ENCODE data around the gene KLHL13. TPM values are rescaled to one million over a fixed set of nuclear protein-coding genes. Genes with fewer than 3 reads are reported as not detected.

KLHL13 gene
- total and polyA plus RNA-seq, 2 experiments from 2014 or later: 18.5 to 44.9 TPM

DNA sequence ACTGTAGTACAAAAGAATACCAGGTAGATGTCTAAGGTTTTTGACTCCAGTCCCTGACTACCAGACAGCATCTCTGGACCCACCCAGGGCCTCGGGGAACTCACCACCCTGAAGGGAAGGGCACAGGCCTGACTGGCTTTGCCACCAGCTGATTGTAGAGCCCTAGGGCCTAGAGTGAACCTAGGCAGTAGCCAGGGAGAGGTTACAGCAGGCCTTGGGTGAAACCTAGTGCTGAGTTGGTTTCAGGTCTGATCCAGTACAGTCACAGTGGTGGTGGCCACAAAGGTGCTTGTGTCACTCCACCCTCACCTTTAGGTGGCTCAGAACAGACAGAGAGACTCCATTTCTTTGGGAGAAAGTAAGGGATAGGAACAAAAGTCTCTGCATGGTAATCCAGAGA, 244.8 kb downstream of the KLHL13 start:
- Histone ChIP-seq H3K9me3 (ENCODE audit: low read depth) (no peaks in the 10 kb centered on the region), H4K20me1 (ENCODE audit: insufficient read depth, poor library complexity, severe bottlenecking) (no peaks in the 10 kb centered on the region), H3K9me2 (replicated peaks; ENCODE audit: insufficient read depth) (no peaks in the 10 kb centered on the region), H3K4me1 (ENCODE audit: insufficient read depth) (no peaks in the 10 kb centered on the region), H2AFZ (no peak overlapping the region), H3K27ac (no peak overlapping the region), H3K36me3 (replicated peaks; ENCODE audit: insufficient read depth, low read depth) (no peaks in the 10 kb centered on the region), H3K4me2 (no peak overlapping the region), H3K79me2 (no peaks in the 10 kb centered on the region), H3K27me3 (no peaks in the 10 kb centered on the region), H3K4me3 (no peak overlapping the region)
- 92% methylated on average over 1 of the region's 1 CpG for WGBS (ENCODE audit: low lambda C conversion rate, missing lambda C conversion rate)
- TF ChIP-seq EZH2phosphoT487 (IDR thresholded peaks at IDR 0.05; ENCODE audit: low read depth, severe bottlenecking, unreplicated experiment) (no peak), EZH2 (IDR thresholded peaks at IDR 0.05; ENCODE audit: borderline replicate concordance) (no peak)
- TF ChIP-seq, protein P1, sequence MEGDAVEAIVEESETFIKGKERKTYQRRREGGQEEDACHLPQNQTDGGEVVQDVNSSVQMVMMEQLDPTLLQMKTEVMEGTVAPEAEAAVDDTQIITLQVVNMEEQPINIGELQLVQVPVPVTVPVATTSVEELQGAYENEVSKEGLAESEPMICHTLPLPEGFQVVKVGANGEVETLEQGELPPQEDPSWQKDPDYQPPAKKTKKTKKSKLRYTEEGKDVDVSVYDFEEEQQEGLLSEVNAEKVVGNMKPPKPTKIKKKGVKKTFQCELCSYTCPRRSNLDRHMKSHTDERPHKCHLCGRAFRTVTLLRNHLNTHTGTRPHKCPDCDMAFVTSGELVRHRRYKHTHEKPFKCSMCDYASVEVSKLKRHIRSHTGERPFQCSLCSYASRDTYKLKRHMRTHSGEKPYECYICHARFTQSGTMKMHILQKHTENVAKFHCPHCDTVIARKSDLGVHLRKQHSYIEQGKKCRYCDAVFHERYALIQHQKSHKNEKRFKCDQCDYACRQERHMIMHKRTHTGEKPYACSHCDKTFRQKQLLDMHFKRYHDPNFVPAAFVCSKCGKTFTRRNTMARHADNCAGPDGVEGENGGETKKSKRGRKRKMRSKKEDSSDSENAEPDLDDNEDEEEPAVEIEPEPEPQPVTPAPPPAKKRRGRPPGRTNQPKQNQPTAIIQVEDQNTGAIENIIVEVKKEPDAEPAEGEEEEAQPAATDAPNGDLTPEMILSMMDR (IDR thresholded peaks at IDR 0.05; ENCODE audit: poor library complexity): no peak
- no peak for DNase-seq (ENCODE audit: low spot score)

DNA sequence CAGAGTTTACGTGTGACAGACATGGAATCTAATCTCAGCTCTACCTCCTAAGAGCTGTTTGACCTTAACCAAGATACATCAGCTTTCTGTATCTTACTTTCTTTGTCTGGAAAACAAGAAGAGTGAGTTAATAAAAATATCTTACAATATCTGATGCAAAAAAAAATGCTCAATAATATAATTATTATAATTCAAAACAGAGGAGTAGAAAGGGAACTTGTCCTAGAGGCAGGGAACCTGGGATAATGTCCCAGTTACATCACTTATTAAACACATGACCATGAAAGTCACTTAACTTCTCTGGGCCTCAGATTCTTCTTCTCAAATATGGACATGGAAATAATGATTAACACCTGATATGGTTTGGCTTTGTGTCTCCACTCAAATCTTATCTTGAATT, 256.1 kb downstream of the KLHL13 start:
- TF ChIP-seq EZH2phosphoT487 (IDR thresholded peaks at IDR 0.05; ENCODE audit: low read depth, severe bottlenecking, unreplicated experiment): no peak
- WGBS (ENCODE audit: low lambda C conversion rate, missing lambda C conversion rate): 57% methylated on average over 1 of the region's 1 CpG
- Histone ChIP-seq H3K79me2 (no peaks in the 10 kb centered on the region), H3K27ac (no peak overlapping the region), H2AFZ (no peak overlapping the region), H3K4me2 (no peak overlapping the region), H3K9me3 (ENCODE audit: low read depth) (no peaks in the 10 kb centered on the region), H3K4me3 (no peak overlapping the region), H3K36me3 (replicated peaks; ENCODE audit: insufficient read depth, low read depth) (no peaks in the 10 kb centered on the region), H3K27me3 (no peaks in the 10 kb centered on the region), H3K9me2 (replicated peaks; ENCODE audit: insufficient read depth) (no peaks in the 10 kb centered on the region), H3K4me1 (ENCODE audit: insufficient read depth) (no peaks in the 10 kb centered on the region), H4K20me1 (ENCODE audit: insufficient read depth, poor library complexity, severe bottlenecking) (no peaks in the 10 kb centered on the region)
- DNase-seq (ENCODE audit: low spot score): no peak

DNA sequence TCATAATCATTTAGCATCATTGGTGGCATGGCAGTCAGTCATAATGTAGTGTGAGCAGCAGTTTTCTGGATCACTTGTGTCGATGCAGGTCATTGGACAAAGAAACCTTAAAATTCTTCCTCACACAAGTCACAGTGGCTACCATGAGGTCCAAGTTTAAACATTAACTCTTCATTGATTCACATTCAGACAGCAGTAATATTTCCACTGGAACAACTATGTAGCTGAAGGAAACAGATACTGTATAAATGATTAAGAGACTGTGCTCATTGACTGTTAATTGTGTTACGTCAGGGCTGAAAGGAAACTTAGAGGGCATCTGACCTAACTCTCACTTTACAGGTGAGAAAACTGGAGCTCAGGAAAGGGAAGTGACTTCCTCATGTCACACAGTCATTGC, 261.8 kb downstream of the KLHL13 start:
- no peaks in the 10 kb centered on the region for H3K4me1 ChIP-seq (ENCODE audit: insufficient read depth)
- no peaks in the 10 kb centered on the region for H3K9me2 ChIP-seq (replicated peaks; ENCODE audit: insufficient read depth)
- H3K4me3 ChIP-seq: no peak overlapping the region
- H3K27me3 ChIP-seq: no peaks in the 10 kb centered on the region
- no peak overlapping the region for H2AFZ ChIP-seq
- no peaks in the 10 kb centered on the region for H3K9me3 ChIP-seq (ENCODE audit: low read depth)
- no peak overlapping the region for H3K4me2 ChIP-seq
- DNase-seq (ENCODE audit: low spot score): no peak
- 58% methylated on average over 2 of the region's 2 CpGs for WGBS (ENCODE audit: low lambda C conversion rate, missing lambda C conversion rate)
- H4K20me1 ChIP-seq (ENCODE audit: insufficient read depth, poor library complexity, severe bottlenecking): no peaks in the 10 kb centered on the region
- H3K79me2 ChIP-seq: no peaks in the 10 kb centered on the region
- TF ChIP-seq EZH2phosphoT487 (IDR thresholded peaks at IDR 0.05; ENCODE audit: low read depth, severe bottlenecking, unreplicated experiment) (no peak), EZH2 (IDR thresholded peaks at IDR 0.05; ENCODE audit: borderline replicate concordance) (no peak)
- TF ChIP-seq, protein P1 (IDR thresholded peaks at IDR 0.05; ENCODE audit: poor library complexity): no peak
- no peaks in the 10 kb centered on the region for H3K36me3 ChIP-seq (replicated peaks; ENCODE audit: insufficient read depth, low read depth)
- H3K27ac ChIP-seq: no peak overlapping the region

DNA sequence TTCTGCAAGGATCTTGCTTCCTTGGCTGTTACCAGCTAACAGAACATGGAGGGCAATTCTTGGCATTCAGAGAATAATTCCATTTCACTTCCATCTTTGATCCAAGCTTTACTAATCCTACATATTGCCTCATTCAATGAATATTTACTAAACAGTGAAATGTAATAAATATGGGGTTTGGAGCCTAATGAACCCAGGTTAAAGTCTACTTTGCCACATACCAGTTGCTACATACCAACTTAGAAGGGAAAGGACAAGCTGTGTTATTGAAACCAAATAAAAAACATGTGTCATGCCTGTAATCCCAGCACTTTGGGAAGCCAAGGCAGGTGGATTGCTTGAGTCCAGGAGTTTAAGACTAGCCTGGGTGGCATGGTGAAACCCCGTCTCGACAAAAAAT, 265.6 kb downstream of the KLHL13 start:
- no peaks in the 10 kb centered on the region for H3K9me2 ChIP-seq (replicated peaks; ENCODE audit: insufficient read depth)
- H3K36me3 ChIP-seq (replicated peaks; ENCODE audit: insufficient read depth, low read depth): no peaks in the 10 kb centered on the region
- TF ChIP-seq, protein P1 (IDR thresholded peaks at IDR 0.05; ENCODE audit: poor library complexity): no peak
- TF ChIP-seq EZH2 (IDR thresholded peaks at IDR 0.05; ENCODE audit: borderline replicate concordance) (no peak), EZH2phosphoT487 (IDR thresholded peaks at IDR 0.05; ENCODE audit: low read depth, severe bottlenecking, unreplicated experiment) (no peak)
- H3K4me2 ChIP-seq: no peak overlapping the region
- no peaks in the 10 kb centered on the region for H3K27me3 ChIP-seq
- H3K27ac ChIP-seq: no peak overlapping the region
- H4K20me1 ChIP-seq (ENCODE audit: insufficient read depth, poor library complexity, severe bottlenecking): no peaks in the 10 kb centered on the region
- H2AFZ ChIP-seq: no peak overlapping the region
- no peaks in the 10 kb centered on the region for H3K9me3 ChIP-seq (ENCODE audit: low read depth)
- no peaks in the 10 kb centered on the region for H3K4me1 ChIP-seq (ENCODE audit: insufficient read depth)
- DNase-seq (ENCODE audit: low spot score): no peak
- H3K4me3 ChIP-seq: no peak overlapping the region
- H3K79me2 ChIP-seq: no peaks in the 10 kb centered on the region
- WGBS (ENCODE audit: low lambda C conversion rate, missing lambda C conversion rate): 68% methylated on average over 2 of the region's 2 CpGs

Small RNA genes within 50 kb of the gene (small RNA-seq; reads per million reads assigned to genes)
- gene RF00019 (not detected), gene TUBB4BP3 (not detected)

Other genes starting within 250 kb of the KLHL13 start
- 9.7 and 12.6 TPM in 2 replicates for gene WDR44, start 229.3 kb upstream of the KLHL13 start, total RNA-seq
- gene WDR44, start 229.3 kb upstream of the KLHL13 start, polyA plus RNA-seq: 5.3 and 5.8 TPM in 2 replicates